ENCODE data around the gene COX14. TPM values are rescaled to one million over a fixed set of nuclear protein-coding genes. Genes with fewer than 3 reads are reported as not detected.

Gene COX14
- total and polyA plus RNA-seq, 10 donors = 45.9 to 116 (median 59.7) TPM

GRCh38 chr12:50119387-50119786 lies 7.4 kb downstream of the COX14 start:
- Histone ChIP-seq H3K4me3 (no peak overlapping the region), H3K27ac (no peak overlapping the region), H3K4me1 (peaks cover 1 to 71% (median 35%) of the 10 kb centered on the region in 6 donors), H3K27me3 (replicated peaks in 1 of 7) (no peaks in the 10 kb centered on the region), H3K36me3 (peaks cover 0 to 100% (median 63%) of the 10 kb centered on the region in 6 donors), H3K9me3 (no peaks in the 10 kb centered on the region)
- no peak for DNase-seq
- intact Hi-C loops (cut with DNase I; ENCODE audit: low total_unique reads) = no loop called here
- 94 to 100% (median 96%) methylated on average over 2 of the region's 2 CpGs for WGBS, 5 donors
- no peak for TF ChIP-seq POLR2AphosphoS5 (IDR thresholded peaks at IDR 0.05)
- no peak for TF ChIP-seq POLR2A (IDR thresholded peaks at IDR 0.05)
- no peak for TF ChIP-seq CTCF (IDR thresholded peaks at IDR 0.05 in 8 of 11, conservative IDR thresholded peaks at IDR 0.05 in 3 of 11)

- Histone ChIP-seq H3K36me3 (peaks cover 0 to 100% (median 65%) of the 10 kb centered on the region in 6 donors), H3K4me3 (no peak overlapping the region), H3K9me3 (no peaks in the 10 kb centered on the region), H3K27ac (no peak overlapping the region), H3K4me1 (peaks cover 0 to 72% (median 32%) of the 10 kb centered on the region in 6 donors), H3K27me3 (replicated peaks in 1 of 7) (no peaks in the 10 kb centered on the region)
- 90 to 96% (median 93%) methylated on average over 3 of the region's 3 CpGs for WGBS, 5 donors
- no peak for DNase-seq
- intact Hi-C loops (cut with DNase I; ENCODE audit: low total_unique reads) = no loop called here
- no peak for TF ChIP-seq POLR2A (IDR thresholded peaks at IDR 0.05)
- TF ChIP-seq POLR2AphosphoS5 (IDR thresholded peaks at IDR 0.05) = no peak
- no peak for TF ChIP-seq CTCF (IDR thresholded peaks at IDR 0.05 in 8 of 11, conservative IDR thresholded peaks at IDR 0.05 in 3 of 11)
These were observed 8.5 kb downstream of the COX14 start for GRCh38 chr12:50120521-50120920.

GRCh38 chr12:50120953-50121352 lies 8.9 kb downstream of the COX14 start:
- Histone ChIP-seq H3K9me3 (no peaks in the 10 kb centered on the region), H3K27ac (no peak overlapping the region), H3K27me3 (replicated peaks in 1 of 7) (no peaks in the 10 kb centered on the region), H3K4me1 (peaks cover 0 to 72% (median 32%) of the 10 kb centered on the region in 6 donors), H3K4me3 (no peak overlapping the region), H3K36me3 (peaks cover 0 to 100% (median 60%) of the 10 kb centered on the region in 6 donors)
- TF ChIP-seq POLR2A (IDR thresholded peaks at IDR 0.05) = no peak
- no peak for TF ChIP-seq POLR2AphosphoS5 (IDR thresholded peaks at IDR 0.05)
- no peak for TF ChIP-seq CTCF (IDR thresholded peaks at IDR 0.05 in 8 of 11, conservative IDR thresholded peaks at IDR 0.05 in 3 of 11)
- 87 to 98% (median 94%) methylated on average over 3 of the region's 3 CpGs for WGBS, 5 donors
- intact Hi-C loops (cut with DNase I; ENCODE audit: low total_unique reads) = no loop called here
- DNase-seq = no peak

- no peak for DNase-seq
- Histone ChIP-seq H3K4me1 (peaks cover 0 to 66% (median 30%) of the 10 kb centered on the region in 6 donors), H3K36me3 (peaks cover 0 to 100% (median 58%) of the 10 kb centered on the region in 6 donors), H3K27me3 (replicated peaks in 1 of 7) (no peaks in the 10 kb centered on the region), H3K27ac (no peak overlapping the region), H3K4me3 (no peak overlapping the region), H3K9me3 (no peaks in the 10 kb centered on the region)
- no peak for TF ChIP-seq POLR2A (IDR thresholded peaks at IDR 0.05)
- no peak for TF ChIP-seq POLR2AphosphoS5 (IDR thresholded peaks at IDR 0.05)
- TF ChIP-seq CTCF (IDR thresholded peaks at IDR 0.05 in 8 of 11, conservative IDR thresholded peaks at IDR 0.05 in 3 of 11) = no peak
- intact Hi-C loops (cut with DNase I; ENCODE audit: low total_unique reads) = no loop called here
- WGBS, 5 donors = 79 to 99% (median 86%) methylated on average over 5 of the region's 5 CpGs
These were observed 9.6 kb downstream of the COX14 start for GRCh38 chr12:50121641-50122040.
